HG02973 (cell line): ENCODE data around the gene HOPX.
"Not testable (repeated sequence)": the region's sequence is repeated elsewhere in the genome, so short reads cannot be mapped to it uniquely, and the experiment has no call there.

Experiments used
- ATAC-seq: cut with Tn5 transposase; IDR thresholded peaks from one replicate; pipeline ENCODE4 v1.9.1; 2021; ENCODE audit warnings: moderate library complexity; ENCODE audit not compliant: unreplicated experiment

Gene HOPX

DNA sequence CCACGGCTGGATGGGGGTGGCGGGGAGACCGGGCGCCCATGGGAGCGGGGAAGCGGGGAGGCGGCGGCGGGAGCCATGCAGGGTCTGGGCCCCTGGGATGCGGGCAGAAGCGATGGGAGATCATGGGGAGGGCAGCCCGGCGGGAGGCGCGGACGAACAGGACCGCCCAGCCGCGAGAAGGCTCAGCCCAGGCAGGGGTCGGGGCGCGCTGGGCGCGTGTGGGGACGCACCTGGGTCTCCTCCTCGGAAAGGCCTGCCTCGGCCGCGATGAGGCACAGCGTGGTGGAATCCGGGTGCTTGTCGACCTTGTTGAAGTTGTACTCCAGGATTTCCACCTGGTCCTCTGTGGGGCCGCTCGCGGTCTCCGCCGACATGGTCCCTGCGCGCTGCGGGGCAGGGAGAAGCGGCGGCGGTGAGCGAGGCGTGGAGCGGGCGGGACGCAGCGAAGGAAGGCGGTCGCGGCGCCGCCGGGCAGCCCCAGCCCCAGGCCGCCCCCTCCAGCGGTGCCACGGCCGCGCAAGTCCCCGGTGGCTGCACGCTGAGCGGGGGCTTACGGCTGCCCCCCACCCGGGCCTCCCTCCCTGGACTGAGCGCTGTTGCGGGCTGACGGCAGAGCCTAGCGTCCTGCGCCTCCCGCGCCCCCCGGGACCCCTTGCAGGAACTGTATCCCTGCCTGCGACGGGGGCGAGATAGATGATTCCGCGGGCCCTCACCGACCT is 25.3 kb downstream of the HOPX start:
- ATAC-seq: no peak

DNA sequence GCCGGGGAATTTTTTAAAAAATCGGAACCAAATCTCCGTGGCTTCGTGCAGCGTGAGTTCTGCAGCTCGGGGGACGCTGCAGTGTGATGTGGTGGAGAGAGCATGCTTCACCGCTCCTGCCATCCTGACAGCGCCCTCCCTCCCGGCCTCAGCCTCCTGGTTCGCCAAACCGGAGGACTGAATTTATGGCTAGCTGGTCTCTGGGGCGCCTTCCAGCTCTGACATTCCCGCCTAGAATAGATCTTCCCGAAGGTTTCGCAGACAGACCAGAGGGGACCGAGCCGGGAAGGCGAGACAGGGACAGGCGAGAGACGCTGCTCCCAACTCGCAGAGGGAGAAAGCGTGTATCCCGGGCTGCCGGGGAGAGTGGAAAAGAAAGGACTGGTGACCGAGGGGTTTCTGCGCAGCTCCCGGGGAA is 25.9 kb downstream of the HOPX start:
- ATAC-seq: no peak

DNA sequence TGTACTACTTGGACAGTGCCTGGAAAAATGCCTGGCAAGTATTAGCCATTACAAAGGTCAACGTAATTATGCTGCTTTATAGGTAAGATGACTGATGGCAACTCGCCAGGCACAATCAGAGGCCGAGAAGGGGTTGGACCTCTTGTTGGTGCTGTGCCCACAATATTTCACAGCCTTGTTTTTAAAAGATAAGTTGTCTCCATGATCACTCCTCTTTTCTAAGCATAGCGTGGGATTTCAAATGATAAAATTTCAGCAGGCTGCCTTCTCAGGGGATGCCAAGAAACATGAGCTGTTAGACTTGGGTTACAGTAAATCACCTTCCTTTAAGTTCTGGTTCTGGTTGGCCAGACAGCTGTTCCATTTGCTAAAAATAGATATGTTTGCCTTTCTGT is 26.9 kb downstream of the HOPX start:
- no peak for ATAC-seq

DNA sequence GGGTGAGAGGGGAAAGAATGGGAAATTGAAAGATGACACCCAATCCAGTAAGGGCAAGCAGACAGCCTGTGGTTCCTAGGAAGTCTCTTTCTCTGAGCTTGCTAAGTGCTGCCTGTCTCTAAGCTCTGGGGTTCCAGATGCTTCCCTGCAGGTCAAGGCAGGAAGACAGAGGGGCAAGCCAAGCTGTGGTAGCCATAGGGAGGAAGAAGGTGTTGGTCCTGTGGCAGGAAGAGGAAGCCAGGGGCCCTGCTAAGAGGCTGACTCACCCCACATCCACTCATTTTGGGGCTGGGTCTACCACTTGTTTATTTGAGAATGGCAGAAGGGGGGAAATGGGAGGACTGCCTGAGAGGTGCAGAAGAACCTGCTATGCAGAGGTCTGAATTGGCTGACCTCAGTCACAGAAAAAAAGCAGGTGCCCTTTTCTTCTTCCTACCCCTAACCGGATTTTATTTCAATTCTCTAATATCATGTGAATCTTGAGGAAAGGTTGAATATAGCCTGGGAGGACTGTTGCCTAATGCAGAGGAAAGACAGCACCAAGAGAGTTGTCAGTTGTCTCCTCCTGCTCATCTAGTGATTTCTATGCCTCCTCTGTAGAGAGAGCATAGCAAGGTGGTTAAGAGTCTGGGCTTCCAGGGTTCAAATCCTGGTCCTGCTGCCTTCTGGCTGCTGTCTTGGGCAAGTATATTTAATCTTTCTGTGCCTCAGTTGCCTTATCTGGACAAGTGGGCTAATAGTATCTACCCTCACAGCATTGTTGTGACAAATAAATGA is 27.4 kb downstream of the HOPX start:
- ATAC-seq: no peak

DNA sequence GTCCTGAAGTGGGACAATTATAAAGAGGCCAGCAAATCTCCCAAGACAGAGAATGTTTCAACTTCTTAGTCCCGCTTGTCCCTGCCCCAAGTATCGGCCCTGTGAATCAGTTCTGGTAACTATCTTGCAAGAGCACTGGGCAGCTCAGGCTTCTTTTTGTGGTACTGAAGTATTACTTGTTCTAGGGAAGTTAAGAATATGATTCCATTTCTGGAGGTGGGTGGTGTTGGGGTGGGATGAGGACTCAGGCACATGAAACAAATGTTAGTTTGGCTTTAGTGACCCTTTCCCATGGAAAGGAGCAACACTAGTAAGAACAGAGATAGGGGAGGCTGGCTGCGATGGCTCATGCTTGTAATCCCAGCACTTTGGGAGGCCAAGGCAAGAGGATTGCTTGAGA is 28.9 kb downstream of the HOPX start:
- ATAC-seq: no peak

DNA sequence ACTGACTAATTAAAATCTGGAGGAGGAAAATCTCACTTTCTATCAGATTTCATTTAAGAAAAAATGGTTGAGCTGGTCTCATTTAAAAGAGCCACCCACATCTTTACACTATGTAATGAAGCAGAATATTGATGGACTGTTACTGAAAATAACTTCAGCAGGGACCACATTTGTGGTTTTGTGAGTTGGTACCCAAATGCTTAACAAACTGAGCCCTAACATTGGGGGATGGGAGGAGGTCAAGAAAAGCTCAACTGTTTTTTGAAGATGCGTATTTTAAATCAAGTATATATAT is 30.1 kb downstream of the HOPX start:
- ATAC-seq: no peak

DNA sequence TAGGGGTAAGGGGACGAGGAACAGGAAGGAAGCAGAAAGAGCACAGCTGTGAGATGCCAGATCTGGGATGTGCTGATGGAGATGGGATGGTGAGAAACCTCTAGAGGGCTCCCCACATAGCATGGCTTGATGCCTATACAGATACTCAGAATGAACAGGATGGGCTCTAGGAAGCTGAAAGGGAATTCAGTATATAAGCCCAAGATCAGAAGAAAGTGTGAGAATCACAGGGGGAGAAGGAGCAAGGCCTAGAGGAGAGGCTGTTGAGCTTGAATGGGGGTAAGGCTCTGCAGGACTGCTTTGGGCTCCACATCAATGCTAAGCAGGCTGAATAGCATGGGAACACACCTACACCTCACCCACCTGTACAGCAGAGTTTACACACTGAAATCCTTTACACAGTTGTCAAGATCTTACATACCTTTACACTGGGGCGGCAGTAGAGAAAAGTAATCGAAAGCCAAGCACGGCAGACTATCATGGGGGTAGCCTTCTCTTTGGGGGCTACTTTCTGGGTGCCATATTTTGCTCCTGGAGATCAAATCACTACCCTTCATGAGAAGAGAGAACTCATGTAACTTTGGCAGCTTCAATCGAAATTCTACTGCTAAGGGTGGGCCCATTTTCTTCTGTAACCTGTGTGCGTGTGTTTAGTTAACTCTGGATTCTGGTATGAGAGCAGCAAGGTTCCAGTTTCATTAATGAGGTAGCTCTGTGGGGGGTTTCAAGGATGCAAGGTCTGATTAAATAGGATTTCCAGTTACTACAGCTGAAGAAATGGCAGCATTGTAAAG is 30.6 kb downstream of the HOPX start:
- ATAC-seq: no peak

DNA sequence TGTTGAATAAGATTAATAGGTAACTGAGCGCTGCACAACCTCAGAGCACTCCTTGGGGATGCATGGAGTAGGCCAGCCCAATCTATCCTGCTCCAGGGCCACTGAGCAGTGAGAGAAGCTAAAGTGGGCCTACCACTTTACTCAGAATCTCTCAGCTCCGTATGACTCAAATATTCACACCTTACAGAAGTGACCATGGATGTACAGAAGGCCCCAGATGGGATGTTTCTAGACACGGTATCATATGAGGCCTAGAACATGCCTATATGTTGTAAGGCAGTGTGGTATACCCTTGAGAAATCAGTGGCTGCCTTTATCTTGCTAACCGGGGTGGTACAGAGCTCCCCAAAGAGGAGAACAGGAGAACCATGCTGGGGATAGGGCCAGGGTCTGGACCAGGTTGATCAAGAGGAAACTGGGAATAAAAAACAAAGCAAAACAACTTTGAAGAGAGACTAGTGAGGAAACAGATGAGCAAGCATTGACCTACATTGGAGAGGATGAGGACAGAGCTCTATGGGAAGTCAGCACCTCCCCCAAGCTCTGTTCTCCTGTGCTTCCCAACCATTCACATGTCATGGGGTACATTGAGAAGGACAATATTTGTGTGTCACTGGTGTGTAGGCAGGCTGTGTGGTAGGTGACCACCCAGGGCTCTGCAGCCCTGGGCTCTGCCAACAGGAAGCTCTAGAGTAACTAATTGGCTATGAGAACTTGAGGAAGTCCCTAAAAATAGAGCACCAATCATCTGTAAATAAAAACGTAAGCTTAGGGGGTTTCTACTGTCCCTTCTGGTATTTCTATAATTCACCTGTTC is 31.4 kb downstream of the HOPX start:
- ATAC-seq: no peak

DNA sequence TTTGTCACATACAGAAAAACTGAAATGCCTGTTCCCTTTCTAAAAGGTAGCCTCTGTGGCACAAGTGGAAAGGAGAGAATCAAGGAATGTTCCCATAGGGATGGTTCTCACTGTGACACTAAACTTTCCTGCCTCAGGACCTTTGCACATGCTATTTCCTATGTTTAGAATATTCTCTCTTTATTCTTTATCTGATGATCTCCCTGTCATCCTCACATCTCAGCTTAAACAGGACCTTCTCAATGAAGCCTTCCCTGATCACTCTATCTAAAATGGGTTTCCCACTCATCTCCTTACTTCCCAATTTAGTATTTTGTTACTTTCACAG is 32.3 kb downstream of the HOPX start:
- no peak for ATAC-seq

DNA sequence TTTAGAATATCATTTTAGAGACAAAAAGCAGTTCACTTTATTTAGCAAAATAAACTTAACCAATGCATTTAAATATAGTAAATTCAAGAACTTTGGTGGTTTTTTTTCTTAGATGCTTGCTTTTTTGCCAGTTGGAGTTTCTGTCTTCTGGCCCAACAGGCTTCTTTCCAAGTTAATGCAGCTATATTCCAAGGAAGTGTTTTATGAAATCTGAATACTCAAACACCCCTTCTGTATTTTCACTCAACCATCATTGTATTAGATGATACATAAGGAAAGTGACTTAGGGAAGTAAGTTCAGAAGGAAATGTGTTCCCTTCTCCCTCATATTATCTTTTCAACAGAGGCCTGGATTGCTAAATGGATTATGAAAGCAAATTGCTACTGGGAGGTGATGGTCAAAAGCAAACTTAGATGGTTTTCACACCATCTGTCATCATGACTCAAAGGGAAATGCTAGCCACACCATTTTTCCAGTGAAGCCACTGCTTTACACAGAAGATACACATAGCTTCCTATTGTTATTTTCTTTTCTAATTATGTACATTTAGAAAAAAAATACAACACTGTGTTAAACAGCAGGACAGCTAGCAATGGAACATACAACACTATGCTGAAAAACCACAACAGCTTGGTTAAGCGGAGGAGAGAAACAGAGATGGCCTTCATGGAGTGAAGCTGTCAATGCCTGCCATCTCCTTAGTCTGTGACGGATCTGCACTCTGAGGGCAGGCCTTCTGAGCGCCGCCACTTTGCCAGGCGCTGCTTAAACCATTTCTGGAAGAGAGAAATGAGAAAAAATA is 32.9 kb downstream of the HOPX start:
- no peak for ATAC-seq

DNA sequence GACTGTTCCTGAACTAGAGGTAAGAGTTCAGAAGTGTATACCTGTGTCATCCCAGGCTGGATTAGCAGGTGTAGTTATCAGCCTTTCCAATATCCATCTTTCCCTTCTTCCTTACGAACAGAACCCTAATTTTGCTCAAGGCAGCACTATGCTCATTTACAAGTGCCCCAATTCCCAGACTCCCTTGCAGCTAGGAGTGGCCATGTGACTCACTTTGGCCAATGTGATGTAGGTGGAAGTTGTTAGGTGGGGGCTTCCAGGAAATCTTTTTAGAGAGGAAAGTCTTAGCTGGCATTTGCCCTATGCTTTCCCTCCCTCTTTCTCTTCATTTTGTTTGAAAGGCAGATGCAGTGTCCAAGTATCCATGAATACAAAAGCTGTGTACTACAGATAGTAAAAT is 34.8 kb downstream of the HOPX start:
- ATAC-seq: no peak

DNA sequence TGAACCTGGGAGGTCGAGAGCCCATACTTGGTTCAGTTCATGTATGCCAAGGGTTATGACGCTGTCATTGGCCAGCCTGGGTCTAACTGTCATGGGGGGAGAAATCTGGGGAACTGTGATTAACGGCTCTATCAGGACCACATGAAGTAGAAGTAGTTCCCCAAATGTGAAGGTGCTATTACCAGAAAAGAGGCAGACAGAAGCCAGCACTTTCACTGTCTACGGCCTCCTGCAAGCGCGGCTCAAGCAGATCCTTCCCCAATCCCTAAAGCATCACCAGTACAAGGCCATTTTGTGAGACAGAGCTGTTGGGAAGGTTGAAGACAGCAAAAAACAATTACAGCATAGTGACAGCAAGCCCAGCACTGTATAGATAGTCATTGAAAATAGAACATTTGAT is 37.5 kb downstream of the HOPX start:
- no peak for ATAC-seq

DNA sequence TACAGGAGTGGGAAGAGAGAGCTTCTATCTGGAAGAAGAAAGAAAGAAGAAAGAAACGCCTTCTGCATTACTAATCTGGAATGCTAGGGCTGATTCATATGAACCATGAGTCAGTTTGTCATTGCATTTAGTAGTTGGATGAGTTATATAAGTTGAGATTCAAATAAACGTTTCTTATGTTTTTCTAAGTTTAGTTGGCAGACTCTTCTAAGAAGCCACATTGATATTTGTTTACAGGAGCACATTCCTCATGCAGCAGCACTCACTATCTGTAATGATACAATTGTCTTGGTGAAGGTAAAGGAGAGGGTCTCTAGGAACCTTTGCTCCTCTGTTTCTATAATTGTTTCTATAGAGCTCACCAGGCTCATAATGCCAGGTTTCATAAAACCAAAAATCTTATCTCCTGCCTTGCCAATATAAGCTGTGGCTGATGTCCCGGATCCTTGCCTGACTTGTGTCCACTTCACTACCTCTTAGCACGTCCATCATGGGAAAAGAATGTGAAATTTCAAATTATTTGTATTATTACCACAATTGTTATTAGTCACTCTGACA is 39.5 kb downstream of the HOPX start:
- ATAC-seq: no peak

DNA sequence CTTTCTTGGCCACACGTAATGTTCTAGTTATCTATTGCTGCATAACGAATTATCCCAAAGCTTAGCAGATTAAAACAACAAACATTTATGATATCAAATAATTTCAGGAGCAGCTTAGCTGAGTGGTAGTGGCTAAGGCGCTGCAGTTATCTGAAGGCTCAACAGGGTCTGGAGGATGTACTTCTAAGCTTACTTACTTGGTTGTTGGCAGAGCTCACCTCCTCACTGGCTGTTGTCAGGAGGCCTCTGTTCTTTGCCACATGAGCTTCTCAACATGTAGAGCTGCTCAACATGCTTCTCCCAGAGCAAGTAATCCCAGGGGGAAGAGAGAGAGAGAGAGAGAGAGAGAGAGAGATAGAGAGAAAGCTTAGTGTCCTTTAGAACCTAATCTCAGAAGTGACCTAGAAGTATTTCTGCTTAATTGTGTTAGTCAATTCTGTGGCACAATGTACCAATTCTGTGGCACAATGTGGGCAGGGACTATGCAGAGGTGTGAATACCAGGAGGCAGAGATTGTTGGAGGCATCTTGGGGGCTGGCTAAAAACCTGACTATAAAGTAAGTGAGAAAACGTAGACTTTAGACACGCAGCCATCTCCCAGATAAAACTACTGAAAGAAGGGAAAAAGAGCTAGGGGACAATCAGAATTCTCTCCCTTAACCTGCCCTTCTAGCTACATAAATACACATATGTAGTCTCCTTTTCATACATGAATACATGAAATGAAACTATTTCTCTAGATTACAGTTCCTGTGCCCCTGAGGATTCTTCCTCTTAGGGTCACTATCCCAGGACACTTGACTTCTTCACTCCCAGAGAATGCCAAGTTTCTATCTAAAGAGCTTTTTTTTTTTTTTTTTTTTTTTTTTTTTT is 40.2 kb downstream of the HOPX start:
- ATAC-seq: no peak

DNA sequence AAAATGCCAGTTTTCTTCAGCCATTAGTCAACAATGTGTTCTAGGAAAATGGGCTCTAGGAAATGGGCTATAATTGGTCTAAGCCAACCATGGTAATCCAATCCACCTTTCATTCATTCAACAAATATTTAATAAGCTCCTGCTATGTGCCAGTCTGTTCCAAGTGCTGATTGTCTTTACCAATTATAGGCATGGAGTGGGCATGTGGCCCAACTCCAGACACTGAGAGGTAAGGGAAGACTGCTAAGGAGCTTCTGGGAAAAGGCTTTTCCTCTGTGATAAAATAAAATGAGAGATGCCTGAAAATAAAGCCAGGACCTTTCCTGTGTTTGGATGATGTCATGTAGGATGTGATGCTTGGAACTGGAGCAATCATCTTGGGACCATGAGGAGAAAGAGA is 43.3 kb downstream of the HOPX start:
- ATAC-seq: no peak

DNA sequence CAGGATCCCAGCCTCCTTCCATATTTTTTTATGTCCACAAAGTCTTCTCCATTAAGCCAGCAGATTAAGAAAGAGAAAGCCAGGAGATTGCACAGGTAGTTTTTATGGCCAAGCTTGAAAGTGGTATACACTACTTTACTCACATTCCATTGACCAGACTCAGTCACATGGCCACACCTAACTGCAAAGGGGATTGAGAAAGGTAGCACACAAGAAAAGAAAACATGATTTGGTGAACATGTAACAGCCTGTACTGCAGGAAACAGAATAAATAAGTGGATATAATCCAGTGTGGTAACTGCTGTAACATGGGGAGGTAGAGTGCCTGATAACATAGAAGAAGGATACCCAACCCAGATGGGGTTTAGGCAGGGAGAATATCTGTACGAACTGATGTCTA is 43.9 kb downstream of the HOPX start:
- no peak for ATAC-seq

DNA sequence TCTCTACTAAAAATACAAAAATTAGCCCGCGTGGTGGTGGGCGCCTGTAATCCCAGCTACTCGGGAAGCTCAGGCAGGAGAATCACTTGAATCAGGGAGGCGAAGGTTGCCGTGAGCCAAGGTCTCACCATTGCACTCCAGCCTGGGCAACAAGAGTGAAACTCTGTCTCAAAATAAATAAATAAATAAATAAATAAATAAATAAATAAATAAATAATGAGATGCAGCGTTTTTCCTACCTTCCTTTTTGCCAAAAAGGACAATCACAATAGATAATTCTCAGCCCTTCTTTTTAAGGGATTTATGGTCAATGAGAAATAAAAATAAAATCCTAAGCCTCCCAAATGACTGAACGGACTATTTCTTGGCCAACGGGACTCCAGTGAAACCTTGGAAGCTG is 46.1 kb downstream of the HOPX start:
- ATAC-seq: not testable (repeated sequence)

DNA sequence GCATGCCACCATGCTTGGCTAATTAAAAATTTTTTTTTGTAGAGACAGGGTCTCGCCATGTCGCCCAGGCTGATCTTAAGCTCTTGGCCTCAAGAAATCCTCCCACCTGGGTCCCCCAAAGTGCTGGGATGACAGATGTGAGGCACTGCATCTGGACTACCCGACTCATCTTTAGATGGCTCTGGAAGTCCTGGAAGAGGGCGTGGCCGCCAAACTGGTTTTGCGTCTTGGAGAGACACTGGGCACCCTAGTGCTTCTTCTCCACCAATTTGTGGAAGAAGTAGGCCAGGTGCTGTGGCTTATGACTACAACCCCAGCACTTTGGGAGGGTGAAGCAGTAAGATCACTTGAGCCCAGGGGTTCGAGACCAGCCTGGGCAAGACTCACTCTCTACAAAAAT is 47.6 kb downstream of the HOPX start:
- no peak for ATAC-seq
